M059J (cell line): ENCODE measurements around the gene VCP. TPM values are rescaled to one million over a fixed set of nuclear protein-coding genes. Genes with fewer than 3 reads are reported as not detected.
A peak's percentile ranks its signal among the peaks of the same experiment; 100 is the strongest.
"Not testable (repeated sequence)": the region's sequence is repeated elsewhere in the genome, so short reads cannot be mapped to it uniquely, and the experiment has no call there.

Experiments
- DNase-seq: peaks from one replicate; pipeline ENCODE4 v3.0.0-alpha.2; 2012; ENCODE audit warnings: low read depth
- total RNA-seq: library from RNA; depleted of rRNA; stranded (reverse); fragments of >200 nt; shearing (Covaris generic); gene quantifications from 2 replicates; pipeline ENCODE4 v1.2.3, GENCODE V29; 2014

The VCP gene
- total RNA-seq, 1 experiment from 2014 or later, result 438 TPM

GRCh38 chr9:35060548-35061207, 11.7 kb downstream of the VCP start:
- DNase-seq, result no peak

DNA sequence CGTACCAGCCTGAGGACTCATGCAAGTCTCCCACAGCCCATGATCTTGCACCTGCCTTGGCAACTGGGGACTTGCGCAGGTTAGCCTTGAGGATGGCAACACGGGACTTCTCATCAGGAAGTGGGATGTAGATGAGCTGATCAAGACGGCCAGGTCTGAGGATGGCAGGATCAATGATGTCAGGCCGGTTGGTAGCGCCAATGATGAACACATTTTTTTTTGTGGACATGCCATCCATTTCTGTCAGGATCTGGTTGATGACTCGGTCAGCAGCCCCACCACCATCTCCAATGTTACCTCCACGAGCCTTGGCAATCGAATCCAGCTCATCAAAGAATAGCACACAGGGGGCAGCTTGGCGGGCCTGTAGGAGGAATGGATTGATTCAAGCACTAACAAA, 13.0 kb downstream of the VCP start:
- DNase-seq, result no peak

DNA sequence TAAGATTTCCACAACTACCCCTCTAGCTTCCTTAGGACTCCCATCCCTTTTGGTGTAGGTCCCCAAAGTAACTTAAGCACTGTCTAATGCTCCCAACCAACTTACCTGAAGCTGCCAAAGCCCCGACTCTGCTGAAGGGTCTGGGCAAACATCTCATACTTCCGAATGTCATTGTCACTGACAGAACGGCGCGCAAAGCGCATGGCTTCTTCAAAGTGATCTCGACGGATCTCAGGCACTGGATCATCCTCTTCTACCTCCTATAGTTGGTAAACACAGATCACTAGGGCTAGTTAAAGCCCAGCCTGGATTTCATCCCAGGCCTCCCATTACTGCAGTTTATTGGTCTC, 15.2 kb downstream of the VCP start:
- DNase-seq, result no peak

- DNase-seq, result no peak
Measured at GRCh38 chr9:35056571-35057270, 15.7 kb downstream of the VCP start.

DNA sequence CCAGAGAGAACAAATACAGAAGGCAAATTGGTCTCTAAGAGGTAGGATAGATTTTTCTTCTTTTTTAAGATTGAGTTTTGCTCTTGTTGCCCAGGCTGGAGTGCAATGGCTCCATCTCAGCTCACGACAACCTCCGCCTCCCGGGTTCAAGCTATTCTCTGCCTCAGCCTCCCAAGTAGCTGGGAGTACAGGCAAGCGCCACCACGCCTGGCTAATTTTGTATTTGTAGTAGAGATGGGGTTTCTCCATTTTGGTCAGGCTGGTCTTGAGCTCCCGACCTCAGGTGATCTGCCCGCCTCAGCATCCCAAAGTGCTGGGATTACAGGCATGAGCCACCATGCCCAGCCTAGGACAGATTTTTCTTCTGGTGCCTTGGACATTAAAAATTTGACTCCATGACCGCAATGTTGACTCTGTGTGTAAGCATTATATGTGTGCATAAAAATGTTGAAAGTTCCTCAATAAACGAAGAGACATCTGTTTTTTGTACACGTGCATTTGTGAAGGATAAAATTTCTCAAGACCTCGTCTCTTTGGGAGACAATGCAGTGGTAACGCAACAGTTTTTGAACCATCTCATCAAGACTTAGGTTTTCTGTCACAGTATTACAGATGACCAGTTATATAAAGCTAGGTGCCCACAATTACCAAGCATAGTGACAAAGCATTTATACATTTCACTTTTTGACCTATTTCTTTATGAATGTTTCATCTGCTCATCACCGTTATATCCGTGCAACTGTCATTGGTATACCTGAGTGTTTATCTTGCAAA, 17.4 kb downstream of the VCP start:
- DNase-seq, result no peak

DNA sequence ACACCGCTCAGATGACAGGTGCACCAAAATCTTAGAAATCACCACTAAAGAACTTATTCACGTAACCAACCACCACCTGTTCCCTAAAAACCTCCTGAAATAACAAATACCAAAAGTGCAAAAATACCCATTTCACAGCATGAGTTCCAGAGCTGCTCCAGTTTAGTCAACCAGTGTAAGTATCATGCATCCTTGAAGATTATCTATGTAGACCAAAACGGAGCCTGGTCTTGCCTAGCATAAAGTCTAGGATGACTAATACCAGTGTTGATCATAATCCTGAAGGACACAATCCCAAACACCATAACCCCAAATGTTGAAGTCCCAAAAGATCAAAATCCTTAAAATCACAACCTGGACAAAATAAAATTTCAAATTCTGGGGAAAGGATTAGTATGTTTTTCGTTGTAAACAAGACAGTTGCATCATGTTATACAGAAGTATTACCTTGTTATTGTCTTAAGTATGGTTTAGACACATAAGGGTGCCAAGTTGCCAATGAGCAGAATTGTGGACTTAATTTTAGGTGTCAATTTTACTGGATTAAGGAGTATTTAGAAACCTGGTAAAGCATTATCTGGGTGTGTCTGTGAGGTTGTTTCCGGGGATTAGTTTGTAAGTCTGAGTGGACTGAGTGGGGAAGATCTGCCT, 18.1 kb downstream of the VCP start:
- no peak for DNase-seq

DNA sequence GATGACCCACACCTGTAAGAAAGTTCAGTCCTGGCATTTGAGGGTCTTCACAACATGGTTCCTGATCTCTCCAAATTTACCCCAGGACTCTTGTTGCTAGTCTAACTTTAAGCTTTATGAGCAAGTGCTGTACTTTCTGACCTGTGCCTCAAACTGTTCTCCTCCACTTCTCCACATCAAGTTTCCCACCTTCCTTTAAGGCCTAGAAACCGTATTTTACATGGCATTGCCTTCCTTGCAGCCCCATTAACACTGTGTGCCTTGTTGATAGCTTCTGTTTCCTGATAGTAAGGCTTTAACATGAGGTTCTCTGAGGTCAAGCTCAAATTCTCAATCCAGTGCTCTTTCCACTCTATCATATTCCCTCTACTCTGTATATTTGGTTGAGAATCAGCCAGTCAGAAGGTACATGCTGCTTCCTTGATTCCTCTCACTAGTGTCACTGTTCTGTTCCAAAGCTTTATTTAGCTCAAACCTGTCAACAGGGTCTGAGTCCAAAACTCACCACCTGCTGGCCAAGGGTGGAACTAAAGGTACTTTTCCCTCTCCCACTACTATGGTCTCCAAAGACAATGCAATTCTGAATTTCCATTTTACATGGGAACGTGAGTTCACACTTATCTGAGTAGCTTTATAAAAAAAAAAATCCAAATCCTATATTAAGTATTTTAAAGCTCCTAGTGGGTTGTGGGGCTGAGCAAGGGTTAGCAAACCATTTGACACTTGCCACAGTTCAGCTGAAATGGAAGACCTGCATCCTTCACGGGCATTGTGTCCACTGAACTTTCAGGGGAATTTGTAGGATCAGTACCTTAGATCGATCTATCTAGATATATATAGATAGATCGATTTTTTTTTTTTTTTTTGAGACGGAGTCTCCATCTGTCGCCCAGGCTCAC, 21.1 kb downstream of the VCP start:
- DNase-seq, result peak; percentile 54

DNA sequence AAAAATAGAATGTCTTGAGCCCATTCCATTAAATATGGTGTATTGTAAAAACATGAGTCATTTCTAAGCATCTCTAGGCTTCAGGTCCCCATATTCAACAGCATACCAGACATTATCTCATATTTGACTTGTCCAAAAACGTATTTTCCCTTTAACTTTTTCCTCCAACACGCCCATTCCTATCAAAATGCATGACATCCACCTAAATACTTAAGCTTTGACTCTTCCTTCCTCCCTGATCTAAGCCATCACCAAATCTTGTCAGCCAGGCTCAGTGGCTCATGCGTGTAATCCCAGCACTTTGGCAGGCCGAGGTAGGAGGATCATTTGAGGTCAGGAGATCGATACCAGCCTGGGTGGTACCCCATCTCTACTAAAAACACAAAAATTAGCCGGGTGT, 23.9 kb downstream of the VCP start:
- DNase-seq, result no peak

DNA sequence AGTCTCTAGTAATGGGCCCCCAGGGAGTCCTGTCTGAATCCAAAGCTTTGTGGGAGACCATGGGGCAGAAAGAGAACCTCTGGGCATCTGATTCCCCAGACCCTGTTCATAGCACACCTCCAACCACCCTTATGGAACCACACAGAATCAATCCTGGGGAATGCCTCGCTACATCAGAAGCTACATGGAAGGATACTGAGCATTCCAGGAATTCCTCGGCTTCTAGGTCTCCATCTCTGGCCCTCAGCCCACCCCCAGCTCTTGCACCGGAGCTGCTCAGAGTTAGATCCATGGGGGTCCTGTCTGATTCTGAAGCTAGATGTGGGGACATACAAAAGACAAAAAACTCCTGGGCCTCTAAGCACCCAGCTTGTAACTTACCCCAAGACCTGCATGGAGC, 28.4 kb downstream of the VCP start:
- DNase-seq, result no peak

- no peak for DNase-seq
Measured at GRCh38 chr9:35042891-35043545, 29.4 kb downstream of the VCP start.

DNA sequence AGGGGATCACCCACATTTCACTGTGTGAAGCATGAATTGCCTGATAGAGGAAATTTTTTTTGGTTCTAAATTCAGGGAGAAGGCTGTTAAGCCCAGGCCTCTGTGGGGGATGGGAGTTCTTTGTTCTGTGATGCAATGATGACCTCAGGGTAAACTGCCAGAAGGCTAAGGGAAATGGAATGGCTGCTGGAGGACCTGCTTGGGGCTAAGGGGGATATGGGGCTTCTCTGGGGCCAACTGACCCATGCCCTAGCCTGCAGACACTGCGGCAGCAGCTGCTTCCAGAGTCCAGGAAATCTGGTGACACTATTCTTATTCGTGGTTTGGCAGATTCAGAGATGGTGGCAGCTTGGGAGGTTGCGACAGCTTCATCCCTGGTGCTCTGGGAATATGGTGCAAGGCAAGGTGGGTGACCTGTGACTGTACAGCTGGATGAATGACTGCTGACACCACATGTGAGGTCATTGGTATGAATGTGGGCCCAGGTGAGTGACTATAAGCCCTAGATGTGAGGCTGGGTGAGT, 30.3 kb downstream of the VCP start:
- DNase-seq, result peak; percentile 77

- no peak for DNase-seq
Measured at GRCh38 chr9:35035851-35036701, 36.3 kb downstream of the VCP start.

GRCh38 chr9:35033101-35033500, 39.3 kb downstream of the VCP start:
- DNase-seq, result no peak

DNA sequence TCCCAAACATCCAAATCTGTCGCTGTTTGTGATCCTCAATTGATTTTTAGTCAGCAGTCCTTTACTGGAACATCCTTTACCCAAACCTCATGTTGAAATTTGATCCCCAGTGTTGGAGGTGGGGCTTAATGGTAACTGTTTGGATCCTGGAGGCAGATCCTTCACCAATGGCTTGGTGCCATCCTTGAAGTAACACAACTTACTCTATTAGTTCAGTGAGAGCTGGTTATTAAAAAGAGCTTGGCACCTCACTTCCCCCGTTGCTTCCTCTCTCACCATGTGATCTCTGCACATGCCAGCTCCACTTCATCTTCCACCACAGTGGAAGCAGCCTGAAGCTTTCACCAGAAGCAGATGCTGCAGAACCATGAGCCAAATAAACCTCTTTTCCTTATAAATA, 42.6 kb downstream of the VCP start:
- no peak for DNase-seq

DNA sequence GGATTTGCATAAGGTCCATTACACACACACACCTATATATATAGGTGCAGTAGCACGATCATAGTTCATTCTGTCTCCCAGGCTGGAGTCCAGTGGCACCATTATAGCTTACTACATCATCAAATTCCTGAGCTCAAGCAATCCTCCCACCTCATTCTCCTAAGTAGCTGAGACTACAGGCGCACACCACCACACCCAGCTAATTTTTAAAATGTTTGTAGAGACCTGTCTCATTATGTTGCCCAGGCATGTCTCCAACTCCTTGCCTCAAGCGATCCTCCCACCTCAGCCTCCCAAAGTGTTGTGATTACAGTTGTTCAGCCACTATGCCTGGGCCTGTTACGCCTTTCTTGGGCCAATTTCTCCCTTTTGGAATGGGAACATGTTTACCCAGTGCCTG, 43.2 kb downstream of the VCP start:
- DNase-seq, result no peak

- no peak for DNase-seq
Measured at GRCh38 chr9:35028341-35028740, 44.1 kb downstream of the VCP start.

DNA sequence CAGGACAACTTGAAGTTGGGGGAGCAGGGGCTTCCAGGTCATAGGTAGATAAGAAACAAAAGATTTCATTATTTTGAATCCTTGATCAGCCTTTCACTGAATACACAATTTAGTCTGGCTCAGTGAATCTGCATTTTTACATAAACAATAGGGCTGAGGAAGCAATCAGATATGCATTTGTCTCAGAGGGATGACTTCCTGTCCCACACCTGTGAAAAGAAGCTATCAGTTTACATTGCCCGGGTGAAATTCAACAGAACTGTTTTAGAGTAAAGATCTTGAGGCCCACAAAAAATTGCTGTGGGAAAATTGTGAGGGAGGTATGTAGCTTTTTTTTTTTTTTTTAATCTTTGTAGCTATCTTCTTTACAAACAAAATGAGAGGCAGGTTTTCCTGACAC, 44.6 kb downstream of the VCP start:
- peak; percentile 43 for DNase-seq

DNA sequence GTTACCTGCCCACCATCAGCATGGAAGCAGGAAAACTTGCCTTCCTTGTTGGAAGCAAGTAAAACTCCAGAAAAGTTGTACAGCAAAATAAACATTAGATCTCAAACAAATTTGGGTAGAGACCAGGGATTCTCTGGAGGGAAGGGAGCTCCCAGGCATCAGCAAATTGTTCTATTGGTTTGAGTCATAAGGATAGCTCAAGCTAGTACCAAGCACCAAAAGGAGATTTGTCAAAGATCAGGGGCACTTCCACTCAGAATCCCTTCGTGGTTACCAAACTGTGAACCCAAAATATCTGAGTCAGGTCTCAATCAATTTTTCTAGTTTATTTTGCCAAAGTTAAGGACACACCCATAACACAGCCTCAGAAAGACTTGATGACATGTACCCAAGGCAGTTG, 45.1 kb downstream of the VCP start:
- DNase-seq, result peak; percentile 38

DNA sequence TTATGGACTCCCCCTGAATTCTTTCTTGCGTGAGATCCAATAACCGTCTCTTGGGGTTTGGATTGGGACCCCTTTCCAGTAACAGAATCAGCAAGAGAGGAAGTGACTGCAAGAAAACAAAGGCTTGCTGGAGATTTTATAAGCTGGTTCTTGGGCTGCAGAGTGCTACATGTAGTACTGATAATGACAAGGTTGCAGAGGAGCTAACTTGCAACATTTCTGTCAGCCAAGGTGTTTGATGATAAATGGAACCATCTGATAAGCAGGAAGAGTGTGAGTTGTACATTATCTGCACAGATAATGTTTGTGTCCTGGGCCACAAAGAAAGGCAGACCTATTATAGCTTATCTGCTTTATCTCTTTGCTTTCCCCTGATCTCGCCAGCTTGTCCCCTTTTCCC, 45.8 kb downstream of the VCP start:
- DNase-seq, result no peak

DNA sequence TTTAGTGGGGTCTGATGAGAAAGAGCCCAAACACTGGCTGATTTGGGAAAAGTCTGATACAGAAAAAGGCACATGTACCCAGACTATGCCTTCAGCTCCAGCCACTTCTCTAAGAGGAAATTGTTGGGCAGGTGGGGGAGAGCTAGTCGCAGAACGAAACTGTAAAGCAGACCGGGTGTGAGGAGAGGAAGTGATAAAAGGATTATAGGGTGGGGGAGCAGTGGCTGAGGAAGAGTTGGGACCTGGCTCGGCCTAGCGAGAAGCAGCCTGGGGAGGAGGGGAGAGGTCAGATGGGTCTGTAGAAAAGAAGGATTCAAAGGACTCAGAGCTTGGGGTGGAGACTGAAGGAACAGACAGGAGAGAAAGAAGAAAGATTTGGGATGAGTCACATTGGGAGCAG, 49.0 kb downstream of the VCP start:
- DNase-seq, result not testable (repeated sequence)
